Endothelial cell of umbilical vein (primary cell): ENCODE data around the gene SSPN. TPM values are rescaled to one million over a fixed set of nuclear protein-coding genes. Genes with fewer than 3 reads are reported as not detected.

Experiments
- BruUV-seq: library from RNA; stranded (reverse); fragments of 400-500 nt; replicated peaks from 2 replicates; lab custom pipeline; 2021; lab: Mats Ljungman, UMichigan
- CTCF ChIA-PET: fragments of 300-600, 350-600 bp; sonication (Branson Sonifier 250); formaldehyde crosslinking; loops from one replicate; lab custom pipeline; 2021; ENCODE audit warnings: antibody characterized with exemption, inconsistent platforms; lab: Charles Lee
- POLR2A ChIA-PET: fragments of 300-600, 350-600 bp; sonication (Branson Sonifier 250); formaldehyde crosslinking; loops from one replicate; lab custom pipeline; 2021; ENCODE audit warnings: antibody characterized with exemption, inconsistent platforms; lab: Charles Lee
- DNase-seq: peaks from one replicate; pipeline ENCODE4 v3.0.0-alpha.2; 2011; ENCODE audit warnings: low read depth, low spot score
- FAIRE-seq: peaks from 2 replicates; lab custom pipeline; 2011; peaks lifted over from hg19 to GRCh38; lab: Jason Lieb, UNC
- H2AFZ ChIP-seq: 2 replicates; pipeline ENCODE4 v1.6.0; 2012; ENCODE audit warnings: low read depth, low read length, control low read depth, inconsistent platforms
- H3K27ac ChIP-seq: 2 replicates; pipeline ENCODE4 v1.5.1; 2011; ENCODE audit warnings: low read depth, mild to moderate bottlenecking, control low read depth, low read length, moderate library complexity; ENCODE audit not compliant: insufficient read depth
- H3K27me3 ChIP-seq, 2 experiments: 2 replicates each; pipeline versions ENCODE4 v1.6.0 to v1.6.1; 2011; ENCODE audit warnings: low read length in 2 of 2, mixed read lengths in 1 of 2; ENCODE audit not compliant: control insufficient read depth in 2 of 2, insufficient read depth in 2 of 2
- H3K36me3 ChIP-seq, 2 experiments: 2 replicates in 1 of 2; 3 replicates in 1 of 2; pipeline ENCODE4 v1.5.1; 2011; ENCODE audit warnings: low read length in 2 of 2, mild to moderate bottlenecking in 1 of 2, moderate library complexity in 1 of 2; ENCODE audit not compliant: control insufficient read depth in 2 of 2, insufficient read depth in 2 of 2; ENCODE audit errors: extremely low read depth in 1 of 2
- H3K4me1 ChIP-seq: 3 replicates; pipeline ENCODE4 v1.5.1; 2011; ENCODE audit warnings: mild to moderate bottlenecking, low read length; ENCODE audit not compliant: control insufficient read depth, insufficient read depth; ENCODE audit errors: extremely low read depth
- H3K4me2 ChIP-seq: 2 replicates; pipeline ENCODE4 v1.6.1; 2011; ENCODE audit warnings: low read length, control low read depth, mixed read lengths; ENCODE audit not compliant: insufficient read depth
- H3K4me3 ChIP-seq, 3 experiments: fragments of 200-600 bp in 1 of 3; sonication (generic), shearing (Covaris generic) in 1 of 3; replicated peaks in 1 of 3; 2 replicates each; pipeline ENCODE4 v1.5.1; 2011 to 2016; ENCODE audit warnings: control low read depth in 3 of 3, low read length in 3 of 3, mild to moderate bottlenecking in 2 of 3, inconsistent platforms in 1 of 3, low read depth in 1 of 3, moderate library complexity in 1 of 3; ENCODE audit not compliant: insufficient read depth in 1 of 3
- H3K79me2 ChIP-seq: 2 replicates; pipeline ENCODE4 v1.6.0; 2012; ENCODE audit warnings: low read length, inconsistent platforms; ENCODE audit not compliant: control insufficient read depth, insufficient read depth
- H3K9ac ChIP-seq: replicated peaks from 2 replicates; pipeline ENCODE3; 2011; ENCODE audit warnings: low read length, control low read depth; ENCODE audit not compliant: insufficient read depth; ENCODE audit errors: extremely low read depth
- H3K9me1 ChIP-seq: replicated peaks from 3 replicates; pipeline ENCODE4 v1.6.0; 2011; ENCODE audit warnings: mild to moderate bottlenecking, low read length; ENCODE audit not compliant: control insufficient read depth, insufficient read depth; ENCODE audit errors: extremely low read depth
- H3K9me3 ChIP-seq: replicated peaks from 2 replicates; pipeline ENCODE4 v1.5.1; 2012; ENCODE audit warnings: low read length, inconsistent platforms; ENCODE audit not compliant: control insufficient read depth, insufficient read depth
- H4K20me1 ChIP-seq: replicated peaks from 2 replicates; pipeline ENCODE3; 2011; ENCODE audit warnings: mild to moderate bottlenecking, low read length; ENCODE audit not compliant: control insufficient read depth, insufficient read depth; ENCODE audit errors: extremely low read depth
- EZH2 ChIP-seq: IDR thresholded peaks from 2 replicates; pipeline ENCODE4 v1.6.1; 2012; ENCODE audit warnings: borderline replicate concordance, low read depth, mild to moderate bottlenecking, moderate library complexity, low read length, inconsistent platforms; ENCODE audit not compliant: severe bottlenecking
- FOS ChIP-seq: IDR thresholded peaks from 2 replicates; pipeline ENCODE4 v1.6.1; 2011; ENCODE audit warnings: mild to moderate bottlenecking, low read length, moderate library complexity, borderline replicate concordance; ENCODE audit not compliant: insufficient read depth
- GATA2 ChIP-seq: IDR thresholded peaks from 2 replicates; pipeline ENCODE4 v1.7.0; 2011; ENCODE audit warnings: low read depth, mild to moderate bottlenecking, moderate library complexity, mixed read lengths, low read length; ENCODE audit not compliant: insufficient read length, insufficient read depth
- JUN ChIP-seq: IDR thresholded peaks from 2 replicates; pipeline ENCODE4 v1.6.1; 2011; ENCODE audit warnings: borderline replicate concordance, low read depth; ENCODE audit not compliant: insufficient read length, insufficient read depth
- MYC ChIP-seq: IDR thresholded peaks from one replicate; pipeline ENCODE4 v1.6.1; 2011; ENCODE audit warnings: mild to moderate bottlenecking, low read depth, low read length
- POLR2A ChIP-seq: IDR thresholded peaks from 2 replicates; pipeline ENCODE4 v1.6.1; 2012; ENCODE audit warnings: low read depth, mild to moderate bottlenecking, control low read depth, low read length
- POLR2AphosphoS5 ChIP-seq: IDR thresholded peaks from 2 replicates; pipeline ENCODE4 v1.6.1; 2012; ENCODE audit warnings: low read depth, mild to moderate bottlenecking, control low read depth, low read length, moderate library complexity; ENCODE audit not compliant: insufficient read depth
- dilution Hi-C: fragments of 300-500 bp; cut with MboI; formaldehyde crosslinking; loops from one replicate; pipeline ENCODE4 v1.15.0; 2019; ENCODE audit warnings: low sequenced_read_pairs; ENCODE audit not compliant: extremely low pct_ligation_motif_present
- intact Hi-C: fragments of 100-400 bp; cut with micrococcal nuclease; formaldehyde crosslinking; loops from one replicate; pipeline ENCODE4 v1.10.0; 2022
- polyA plus RNA-seq, 4 experiments: library from polyadenylated mRNA; depleted of rRNA in 3 of 4; stranded (reverse) in 3 of 4; unstranded in 1 of 4; fragments of >200 nt; gene quantifications; 2 replicates each; pipeline versions ENCODE4 v1.2.1 to v1.2.3, GENCODE V29; 2011 to 2012; ENCODE audit warnings: missing spikeins in 1 of 4
- total RNA-seq: library from RNA; stranded (reverse); gene quantifications from 2 replicates; pipeline ENCODE4 v1.2.3, GENCODE V29; 2021
- TF ChIP-seq, protein P1 (sequence below), 2 donors: IDR thresholded peaks; 1 replicate in 1 of 2; 2 replicates in 1 of 2; pipeline ENCODE4 v1.5.1; 2011; ENCODE audit warnings: low read length in 2 of 2, mild to moderate bottlenecking in 2 of 2, moderate library complexity in 2 of 2, control low read depth in 1 of 2, inconsistent platforms in 1 of 2, low read depth in 1 of 2; ENCODE audit not compliant: insufficient read depth in 1 of 2; ENCODE audit errors: extremely low read depth in 1 of 2
- TF ChIP-seq, protein P2 (sequence below): IDR thresholded peaks from 2 replicates; pipeline ENCODE4 v1.6.1; 2011; ENCODE audit not compliant: insufficient read depth, insufficient read length

SSPN gene
- total and polyA plus RNA-seq, 2 donors (not counting 3 experiments of a cell fraction or from before 2014, with no cell fraction given), result 1.3 to 2.1 TPM

DNA sequence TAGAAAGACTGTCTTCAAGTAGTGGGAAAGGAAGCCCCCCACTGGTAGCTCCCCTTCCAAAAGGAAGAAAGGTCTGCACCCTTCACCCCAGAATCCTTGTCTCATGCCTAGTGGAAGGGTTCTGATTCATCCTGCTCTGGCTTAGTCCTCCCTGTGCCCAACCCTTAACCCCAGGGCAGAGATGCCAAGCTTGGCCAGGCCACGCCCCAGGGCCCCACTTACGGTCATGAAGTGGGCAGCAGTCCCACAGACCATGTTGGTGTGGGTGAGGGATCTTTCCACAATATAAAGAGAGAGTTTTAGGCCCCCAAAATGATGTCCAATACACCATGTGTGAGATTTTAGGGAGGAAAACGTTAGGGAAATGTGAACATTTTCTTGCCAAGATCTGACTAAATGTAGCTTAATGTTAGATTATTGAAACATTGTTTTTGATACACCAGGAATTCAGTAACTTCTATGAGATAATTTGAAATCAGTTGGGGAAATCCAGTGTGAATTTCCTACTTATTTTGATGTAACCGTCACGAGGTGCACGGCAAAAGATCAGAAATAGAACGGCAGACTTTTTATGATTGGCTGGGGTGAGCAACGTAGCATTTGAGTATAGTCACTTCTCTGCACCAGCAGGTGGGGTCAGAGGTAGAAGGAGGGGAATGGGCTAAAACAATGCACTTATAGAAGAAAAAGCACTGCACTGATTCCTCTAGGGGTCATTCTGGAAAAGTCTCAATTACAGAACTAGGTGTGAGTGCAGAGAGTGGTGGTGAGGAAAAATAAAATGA, 8.2 kb upstream of the SSPN start:
- H3K27me3 ChIP-seq, result peaks cover under 1 to 1% of the 10 kb centered on the region in 2 experiments
- FAIRE-seq (no peak), DNase-seq (no peak)
- ChIA-PET POLR2A (no interaction called here), CTCF (no interaction called here)
- BruUV-seq, result no TSS peak
- H3K4me3 ChIP-seq, result no peak overlapping the region
- no peaks in the 10 kb centered on the region for H3K9me3 ChIP-seq
- no peaks in the 10 kb centered on the region for H3K4me1 ChIP-seq
- no peak overlapping the region for H2AFZ ChIP-seq
- H3K4me2 ChIP-seq, result no peak overlapping the region
- no peaks in the 10 kb centered on the region for H4K20me1 ChIP-seq
- no peak overlapping the region for H3K27ac ChIP-seq
- H3K36me3 ChIP-seq, result no peaks in the 10 kb centered on the region
- no peaks in the 10 kb centered on the region for H3K9me1 ChIP-seq
- H3K9ac ChIP-seq, result no peak overlapping the region
- no peaks in the 10 kb centered on the region for H3K79me2 ChIP-seq
- dilution Hi-C loops, result no loop called here
- intact Hi-C loops, result no loop called here
- TF ChIP-seq POLR2A, result no peak

DNA sequence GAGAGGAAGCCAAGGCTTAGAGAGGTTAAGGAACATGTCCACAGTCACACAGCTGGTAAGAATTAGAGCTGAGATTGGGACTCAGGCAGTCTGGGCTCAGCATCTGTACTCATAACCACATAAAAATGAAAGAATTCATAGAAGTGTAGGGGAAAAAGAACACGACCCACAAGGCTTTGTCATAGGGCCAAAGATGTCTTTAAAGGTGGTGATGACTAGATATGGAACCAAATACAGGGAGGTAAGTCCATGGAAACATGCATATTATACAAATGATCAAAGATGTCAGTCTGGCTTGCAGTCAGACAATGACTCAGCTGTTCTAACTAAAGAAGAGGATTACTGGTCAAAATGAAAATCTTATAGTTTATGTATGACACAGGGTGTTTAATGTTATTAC, 7.2 kb upstream of the SSPN start:
- BruUV-seq, result no TSS peak
- Histone ChIP-seq H3K27ac (no peak overlapping the region), H2AFZ (no peak overlapping the region), H3K4me2 (no peak overlapping the region), H3K9me3 (no peaks in the 10 kb centered on the region), H3K9me1 (no peaks in the 10 kb centered on the region), H3K27me3 (peaks cover 0 to 1% of the 10 kb centered on the region in 2 experiments), H3K79me2 (no peaks in the 10 kb centered on the region), H3K36me3 (no peaks in the 10 kb centered on the region), H3K4me1 (no peaks in the 10 kb centered on the region), H4K20me1 (no peaks in the 10 kb centered on the region), H3K4me3 (no peak overlapping the region), H3K9ac (no peak overlapping the region)
- FAIRE-seq (no peak), DNase-seq (no peak)
- ChIA-PET CTCF (no interaction called here), POLR2A (no interaction called here)
- intact Hi-C loops, result no loop called here
- no peak for TF ChIP-seq EZH2
- TF ChIP-seq JUN, result no peak
- TF ChIP-seq, protein P1, sequence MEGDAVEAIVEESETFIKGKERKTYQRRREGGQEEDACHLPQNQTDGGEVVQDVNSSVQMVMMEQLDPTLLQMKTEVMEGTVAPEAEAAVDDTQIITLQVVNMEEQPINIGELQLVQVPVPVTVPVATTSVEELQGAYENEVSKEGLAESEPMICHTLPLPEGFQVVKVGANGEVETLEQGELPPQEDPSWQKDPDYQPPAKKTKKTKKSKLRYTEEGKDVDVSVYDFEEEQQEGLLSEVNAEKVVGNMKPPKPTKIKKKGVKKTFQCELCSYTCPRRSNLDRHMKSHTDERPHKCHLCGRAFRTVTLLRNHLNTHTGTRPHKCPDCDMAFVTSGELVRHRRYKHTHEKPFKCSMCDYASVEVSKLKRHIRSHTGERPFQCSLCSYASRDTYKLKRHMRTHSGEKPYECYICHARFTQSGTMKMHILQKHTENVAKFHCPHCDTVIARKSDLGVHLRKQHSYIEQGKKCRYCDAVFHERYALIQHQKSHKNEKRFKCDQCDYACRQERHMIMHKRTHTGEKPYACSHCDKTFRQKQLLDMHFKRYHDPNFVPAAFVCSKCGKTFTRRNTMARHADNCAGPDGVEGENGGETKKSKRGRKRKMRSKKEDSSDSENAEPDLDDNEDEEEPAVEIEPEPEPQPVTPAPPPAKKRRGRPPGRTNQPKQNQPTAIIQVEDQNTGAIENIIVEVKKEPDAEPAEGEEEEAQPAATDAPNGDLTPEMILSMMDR (IDR thresholded peaks at IDR 0.05; ENCODE audit: extremely low read depth in 1 of 2, insufficient read depth in 1 of 2, low read depth in 1 of 2, low read length in 2 of 2), result no peak
- TF ChIP-seq MYC, result no peak
- TF ChIP-seq POLR2A, result no peak
- TF ChIP-seq POLR2AphosphoS5, result no peak
- no peak for TF ChIP-seq FOS
- no peak for TF ChIP-seq GATA2
- TF ChIP-seq, protein P2, sequence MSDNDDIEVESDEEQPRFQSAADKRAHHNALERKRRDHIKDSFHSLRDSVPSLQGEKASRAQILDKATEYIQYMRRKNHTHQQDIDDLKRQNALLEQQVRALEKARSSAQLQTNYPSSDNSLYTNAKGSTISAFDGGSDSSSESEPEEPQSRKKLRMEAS, result no peak
- dilution Hi-C loops, result no loop called here
